Stomach smooth muscle (tissue), 2 donors: ENCODE measurements around the gene RALGPS1.

Experiments used
- H3K27ac ChIP-seq: one replicate; pipeline ENCODE4 v1.7.0; 2013; ENCODE audit warnings: mild to moderate bottlenecking, low read length, inconsistent platforms
- H3K27me3 ChIP-seq, 2 donors: one replicate each; pipeline ENCODE4 v1.7.0; 2013; ENCODE audit warnings: low read length in 2 of 2; ENCODE audit not compliant: insufficient read depth in 2 of 2, control insufficient read depth in 1 of 2
- H3K36me3 ChIP-seq, 2 donors: one replicate each; pipeline ENCODE4 v1.7.0; 2013; ENCODE audit warnings: low read length in 2 of 2; ENCODE audit not compliant: control insufficient read depth in 2 of 2, insufficient read depth in 2 of 2
- H3K4me1 ChIP-seq: one replicate; pipeline ENCODE4 v1.7.0; 2013; ENCODE audit warnings: low read length; ENCODE audit not compliant: control insufficient read depth, insufficient read depth
- H3K4me3 ChIP-seq, 2 donors: one replicate each; pipeline ENCODE4 v1.7.0; 2013; ENCODE audit warnings: low read length in 2 of 2
- H3K9ac ChIP-seq, 2 donors: one replicate each; pipeline ENCODE4 v1.7.0; 2013; ENCODE audit warnings: low read length in 2 of 2, mild to moderate bottlenecking in 1 of 2
- H3K9me3 ChIP-seq, 2 donors: one replicate each; pipeline ENCODE4 v1.7.0; 2013; ENCODE audit warnings: low read length in 2 of 2; ENCODE audit not compliant: control insufficient read depth in 2 of 2
- donor health status: healthy.
- donor health status: Pancreatic carcinoma.

The RALGPS1 gene

DNA sequence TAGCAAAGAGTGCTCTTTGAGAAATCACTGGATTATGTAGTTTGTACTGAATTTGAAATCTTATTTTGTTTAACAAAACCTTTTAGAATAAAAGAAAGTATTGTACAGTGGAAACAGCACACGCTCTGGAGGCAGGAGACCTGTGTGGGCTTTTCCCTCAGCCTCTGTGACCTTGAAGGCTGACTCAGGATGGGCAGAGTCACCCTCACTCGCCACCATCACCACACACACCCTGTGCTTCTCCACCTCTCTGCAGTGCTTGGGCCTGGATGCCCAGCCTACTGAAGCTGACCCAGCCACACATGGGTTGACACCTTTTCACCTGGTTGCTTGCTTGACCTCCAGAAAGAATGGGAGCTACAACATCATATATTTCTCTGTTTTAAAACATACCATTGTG, 188.2 kb downstream of the RALGPS1 start:
- peak overlapping the region; percentile 13 for H3K27ac ChIP-seq

DNA sequence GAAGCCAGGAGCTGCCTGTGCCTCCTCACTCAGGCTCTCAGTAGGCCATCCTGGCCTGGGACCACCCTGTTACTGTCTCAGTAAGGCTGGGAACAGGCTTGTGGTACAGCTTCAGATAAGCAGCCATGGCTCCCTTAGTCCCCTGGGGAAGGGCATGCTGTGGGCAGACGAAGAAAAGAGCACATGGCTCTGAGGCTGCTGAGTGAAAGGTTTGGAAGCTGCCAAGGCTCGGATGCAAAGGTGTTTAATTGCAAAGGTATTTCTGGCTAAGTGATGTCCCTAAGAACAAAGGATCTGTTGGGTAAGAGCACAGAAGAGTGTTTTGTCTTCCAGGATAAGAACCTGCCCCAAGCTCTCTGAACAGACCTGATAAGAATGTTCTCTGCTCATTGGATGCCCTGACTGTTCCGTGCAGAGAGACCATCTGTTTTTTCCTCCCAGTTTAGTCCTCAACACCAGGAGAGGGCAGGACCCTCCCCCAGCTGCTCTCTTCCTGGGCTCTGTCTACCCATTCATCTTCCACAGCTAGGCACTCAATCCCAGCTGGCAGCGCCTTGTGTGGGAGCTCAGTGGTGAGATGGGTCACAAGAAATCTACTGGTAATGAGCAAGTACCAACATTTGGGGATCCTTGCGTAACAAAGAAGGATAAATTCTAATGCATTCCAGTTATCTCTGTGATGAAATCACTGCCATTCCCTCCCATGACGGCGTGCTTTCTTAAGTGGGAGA, 190.2 kb downstream of the RALGPS1 start:
- Histone ChIP-seq H3K9me3 (no peaks in the 10 kb centered on the region), H3K4me3 (no peak overlapping the region), H3K27me3 (no peaks in the 10 kb centered on the region), H3K27ac (peak overlapping the region; percentile 85), H3K36me3 (peaks cover 13 to 36% of the 10 kb centered on the region in 2 donors), H3K9ac (no peak overlapping the region), H3K4me1 (peaks cover 92% of the 10 kb centered on the region)

More for the DNA sequence above, 188.2 kb downstream of the RALGPS1 start:
- H3K27me3 ChIP-seq, result no peaks in the 10 kb centered on the region
- H3K4me3 ChIP-seq, result no peak overlapping the region
- no peaks in the 10 kb centered on the region for H3K9me3 ChIP-seq
- peaks cover 13 to 36% of the 10 kb centered on the region in 2 donors for H3K36me3 ChIP-seq
- H3K9ac ChIP-seq, result no peak overlapping the region
- H3K4me1 ChIP-seq, result peaks cover 91% of the 10 kb centered on the region

DNA sequence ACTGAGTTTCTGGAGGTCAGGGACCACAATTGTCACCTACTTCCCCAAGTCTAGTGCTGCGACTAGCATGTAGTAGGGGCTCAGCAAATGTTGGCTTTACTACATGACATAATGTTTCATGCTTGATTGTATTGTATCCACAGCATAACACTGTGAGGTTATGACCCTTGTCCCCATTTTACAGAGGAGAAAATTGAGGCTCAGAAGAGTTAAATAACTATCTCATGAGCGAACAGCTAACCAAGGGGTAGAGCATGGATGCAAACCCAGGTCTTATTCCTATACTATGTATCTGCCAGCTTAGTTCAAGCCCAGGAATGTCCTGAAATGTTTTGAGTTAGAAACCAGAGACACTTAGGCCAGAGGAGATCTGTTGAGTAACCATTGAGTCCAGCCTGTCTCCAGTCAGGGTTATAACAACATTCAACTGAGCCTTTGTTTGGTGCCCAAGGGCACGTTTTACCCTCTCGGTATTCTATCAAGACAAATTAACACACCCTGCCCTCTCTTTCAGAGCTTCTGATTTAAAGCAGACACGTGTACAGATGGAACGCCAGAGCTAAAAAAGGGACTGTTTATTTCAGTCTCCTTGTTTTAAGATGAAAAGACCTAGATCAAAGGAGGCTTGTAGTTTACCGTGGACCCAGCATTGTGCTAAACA, 191.4 kb downstream of the RALGPS1 start:
- Histone ChIP-seq H3K4me1 (peaks cover 92% of the 10 kb centered on the region), H3K4me3 (no peak overlapping the region), H3K9me3 (no peaks in the 10 kb centered on the region), H3K27ac (peak overlapping the region; percentile 85), H3K36me3 (peaks cover 11 to 32% of the 10 kb centered on the region in 2 donors), H3K9ac (no peak overlapping the region), H3K27me3 (no peaks in the 10 kb centered on the region)

DNA sequence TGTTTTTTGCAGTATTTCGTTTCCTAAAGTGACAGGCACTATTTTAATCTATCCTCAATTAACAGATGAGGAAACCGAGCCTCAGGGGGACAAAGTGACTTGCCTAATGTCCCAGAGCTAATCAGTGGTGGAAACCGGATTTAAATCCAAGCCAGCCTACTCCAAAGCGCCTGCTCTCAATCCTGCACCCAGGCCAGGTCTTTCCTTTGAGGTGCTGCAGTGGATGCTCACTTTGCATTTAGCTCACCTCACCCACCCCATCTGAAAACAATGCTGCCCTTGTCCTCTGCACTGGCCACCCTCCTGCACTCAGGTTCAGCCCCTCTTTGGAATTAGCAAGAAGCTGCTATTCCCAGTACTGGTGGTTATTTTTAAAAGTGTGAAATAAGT, 191.9 kb downstream of the RALGPS1 start:
- Histone ChIP-seq H3K9me3 (no peaks in the 10 kb centered on the region), H3K9ac (no peak overlapping the region), H3K4me1 (peaks cover 92% of the 10 kb centered on the region), H3K36me3 (peaks cover 8 to 27% of the 10 kb centered on the region in 2 donors), H3K4me3 (peak overlapping the region in 1 of 2 donors; percentile 29), H3K27me3 (no peaks in the 10 kb centered on the region), H3K27ac (peak overlapping the region; percentile 85)

DNA sequence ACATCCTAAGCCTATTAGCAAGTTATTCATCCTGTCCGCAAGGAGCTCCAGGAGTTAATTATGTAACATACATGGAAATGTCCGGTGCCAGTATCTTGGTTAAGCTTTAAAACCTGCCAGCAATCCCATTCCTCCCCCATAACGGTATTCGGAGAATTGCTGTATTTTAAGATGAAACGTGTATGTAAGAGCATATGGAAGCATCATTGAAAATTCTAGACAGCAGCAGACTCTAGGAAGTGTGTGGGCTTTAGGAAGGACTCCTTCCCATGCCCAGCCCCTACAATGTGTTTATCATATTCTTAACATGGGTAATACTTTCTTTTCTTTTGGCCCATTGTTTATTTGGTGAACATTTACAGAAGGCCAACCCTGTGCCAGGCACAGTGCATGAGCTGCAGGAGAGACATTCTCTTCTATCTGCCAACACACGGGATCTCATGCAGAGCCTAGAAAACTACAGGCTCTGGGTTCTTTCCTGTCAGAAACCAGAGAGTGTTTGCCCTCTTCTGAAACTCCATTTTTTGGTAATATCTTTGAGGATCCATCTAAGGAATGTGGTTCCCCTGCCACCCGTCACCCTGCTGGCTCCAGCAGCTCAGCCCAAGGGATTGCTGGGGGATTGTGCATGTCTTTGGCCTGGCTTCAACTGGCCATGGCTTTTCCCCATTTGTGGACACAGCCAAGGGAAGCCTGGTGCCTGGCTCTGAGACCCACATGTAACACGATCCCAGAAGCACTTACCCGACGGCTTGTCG, 192.8 kb downstream of the RALGPS1 start:
- Histone ChIP-seq H3K4me3 (peak overlapping the region in 1 of 2 donors; percentile 40), H3K36me3 (peaks cover 8 to 27% of the 10 kb centered on the region in 2 donors), H3K9ac (peak overlapping the region in 1 of 2 donors; percentile 21), H3K9me3 (no peaks in the 10 kb centered on the region), H3K27ac (peak overlapping the region; percentile 85), H3K27me3 (no peaks in the 10 kb centered on the region), H3K4me1 (peaks cover 95% of the 10 kb centered on the region)

DNA sequence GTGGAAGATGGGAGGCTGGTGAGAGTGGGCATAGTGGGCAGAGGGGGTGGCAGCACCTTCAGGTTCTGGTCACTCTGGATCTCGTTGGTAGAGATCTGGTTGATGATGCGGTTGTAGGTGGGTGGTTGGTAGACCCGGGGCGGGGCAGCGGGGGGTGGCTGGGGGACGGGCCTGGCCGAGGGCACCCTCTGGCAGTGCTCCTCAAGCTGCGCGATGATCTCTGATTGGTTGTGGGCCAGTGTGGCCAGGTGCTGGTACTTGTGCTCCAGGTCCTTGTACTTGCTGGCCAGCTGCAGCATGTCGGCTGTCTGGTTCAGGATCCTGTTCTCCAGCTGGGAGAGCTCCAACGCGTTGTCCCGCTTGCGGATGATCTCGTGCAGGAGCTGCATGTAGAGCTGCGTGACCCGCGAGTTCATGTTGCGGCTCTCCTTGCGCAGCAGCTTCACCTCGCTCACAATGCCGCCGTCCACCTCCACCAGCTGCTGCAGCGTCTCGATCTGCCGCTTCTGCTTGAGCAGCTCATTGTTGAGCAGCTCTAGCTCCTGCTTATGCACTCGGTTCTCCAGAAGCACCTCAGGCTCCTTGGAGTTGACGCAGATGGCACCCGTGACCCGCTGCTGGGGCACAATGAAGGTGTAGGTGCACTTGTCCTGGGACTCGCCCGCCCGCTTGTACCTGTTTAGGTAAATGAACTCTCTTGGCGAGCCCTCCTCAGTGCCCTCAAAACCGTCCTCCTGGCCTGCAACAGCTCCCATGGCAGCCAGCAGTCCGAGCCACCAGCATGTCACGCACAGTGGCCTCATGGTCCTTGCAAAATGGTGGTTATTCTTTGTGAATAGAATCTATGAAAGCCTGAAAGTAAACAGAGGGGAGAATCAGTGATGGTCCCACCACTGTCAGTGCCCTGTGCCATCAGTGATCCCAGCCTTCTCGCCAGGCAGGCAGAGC, 193.6 kb downstream of the RALGPS1 start:
- H3K27me3 ChIP-seq, result no peaks in the 10 kb centered on the region
- H3K27ac ChIP-seq, result peak overlapping the region; percentile 85
- H3K4me3 ChIP-seq, result peak overlapping the region in 1 of 2 donors; percentile 40
- peaks cover 95% of the 10 kb centered on the region for H3K4me1 ChIP-seq
- no peaks in the 10 kb centered on the region for H3K9me3 ChIP-seq
- H3K9ac ChIP-seq, result no peak overlapping the region
- peaks cover 7 to 19% of the 10 kb centered on the region in 2 donors for H3K36me3 ChIP-seq

DNA sequence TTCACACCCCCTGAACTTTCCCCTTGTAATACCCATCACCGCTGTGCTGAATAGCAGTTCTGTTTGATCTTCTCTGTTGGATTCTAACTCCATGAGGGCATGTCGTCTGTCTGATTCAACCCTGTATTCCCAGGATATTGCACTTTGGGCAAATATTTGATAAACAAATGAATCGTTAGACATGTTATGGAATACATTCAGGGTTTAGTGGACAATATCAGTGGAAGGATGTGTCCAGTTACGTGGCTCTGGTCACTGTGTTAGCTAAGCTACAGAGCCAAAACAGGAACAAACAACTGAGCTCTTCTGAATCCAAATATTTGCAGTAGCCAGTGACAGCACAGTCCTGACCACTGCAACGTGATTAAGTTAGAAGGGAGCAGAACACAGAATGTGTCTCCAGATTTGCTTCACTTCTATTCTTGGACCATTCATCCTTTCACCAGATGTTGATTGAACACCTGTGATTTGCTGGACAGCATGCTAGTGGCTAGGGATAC, 194.7 kb downstream of the RALGPS1 start:
- Histone ChIP-seq H3K36me3 (peaks cover 4 to 15% of the 10 kb centered on the region in 2 donors), H3K4me1 (peaks cover 96% of the 10 kb centered on the region), H3K9me3 (no peaks in the 10 kb centered on the region), H3K4me3 (peak overlapping the region; percentile 8 to 17), H3K9ac (no peak overlapping the region), H3K27ac (peak overlapping the region; percentile 85), H3K27me3 (no peaks in the 10 kb centered on the region)

DNA sequence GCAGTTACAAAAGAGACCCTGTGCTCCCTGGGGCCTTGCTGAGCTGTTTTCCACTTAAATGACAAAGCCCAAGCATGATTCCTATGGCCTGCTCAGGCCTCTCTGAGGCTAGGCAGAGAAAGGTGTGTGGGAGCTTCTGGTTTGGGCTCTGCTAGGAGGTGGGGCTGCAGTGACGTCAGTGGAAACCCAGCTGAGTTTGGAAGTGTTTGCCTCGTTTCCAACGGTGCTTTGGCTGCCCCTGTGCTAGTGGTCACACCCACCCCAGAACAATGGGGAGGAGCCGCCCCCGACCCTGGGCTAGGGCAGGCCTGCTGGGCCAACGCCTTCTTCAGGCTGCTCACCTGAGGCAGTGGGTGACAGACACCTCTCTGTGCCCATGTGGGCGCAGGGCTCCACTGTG, 197.5 kb downstream of the RALGPS1 start:
- H3K36me3 ChIP-seq, result peaks cover 2 to 10% of the 10 kb centered on the region in 2 donors
- no peaks in the 10 kb centered on the region for H3K27me3 ChIP-seq
- H3K9me3 ChIP-seq, result no peaks in the 10 kb centered on the region
- peak overlapping the region; percentile 85 for H3K27ac ChIP-seq
- no peak overlapping the region for H3K4me3 ChIP-seq
- peak overlapping the region in 1 of 2 donors; percentile 60 for H3K9ac ChIP-seq
- H3K4me1 ChIP-seq, result peaks cover 88% of the 10 kb centered on the region

DNA sequence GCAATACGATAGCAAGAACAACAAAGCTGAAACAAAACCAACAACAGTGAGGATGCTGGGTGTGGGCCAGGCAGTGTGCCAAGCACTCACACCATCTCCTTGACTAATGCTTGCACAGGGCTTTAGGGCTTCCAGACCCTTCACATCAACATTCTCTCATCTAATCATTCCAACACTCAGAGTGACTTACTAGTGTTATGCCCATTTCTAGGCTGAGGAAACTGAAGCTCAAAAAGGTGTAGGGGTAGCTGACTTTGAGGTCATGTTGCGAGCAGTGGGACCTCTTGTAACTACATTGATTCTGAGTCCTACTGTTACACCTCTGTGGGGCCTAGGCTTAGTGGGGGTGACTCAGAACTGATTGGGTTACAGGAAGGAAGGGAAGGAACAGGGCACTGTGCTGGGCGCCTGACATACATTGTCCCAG, 198.2 kb downstream of the RALGPS1 start:
- Histone ChIP-seq H3K4me1 (peaks cover 89% of the 10 kb centered on the region), H3K9me3 (no peaks in the 10 kb centered on the region), H3K4me3 (peak overlapping the region in 1 of 2 donors; percentile 22), H3K27me3 (no peaks in the 10 kb centered on the region), H3K36me3 (peaks cover 0 to 10% of the 10 kb centered on the region in 2 donors), H3K9ac (no peak overlapping the region), H3K27ac (peak overlapping the region; percentile 85)
